HG03575 (cell line): Measurements from ENCODE around the gene NFATC2.
"Not testable (repeated sequence)": the region's sequence is repeated elsewhere in the genome, so short reads cannot be mapped to it uniquely, and the experiment has no call there.

Experiments
- ATAC-seq: cut with Tn5 transposase; IDR thresholded peaks from one replicate; pipeline ENCODE4 v1.9.1; 2021; ENCODE audit not compliant: unreplicated experiment, insufficient number of reproducible peaks, low FRiP score; ENCODE audit errors: extremely low read depth

Gene NFATC2

GRCh38 chr20:51360451-51361201, 181.9 kb downstream of the NFATC2 start:
- no peak for ATAC-seq

DNA sequence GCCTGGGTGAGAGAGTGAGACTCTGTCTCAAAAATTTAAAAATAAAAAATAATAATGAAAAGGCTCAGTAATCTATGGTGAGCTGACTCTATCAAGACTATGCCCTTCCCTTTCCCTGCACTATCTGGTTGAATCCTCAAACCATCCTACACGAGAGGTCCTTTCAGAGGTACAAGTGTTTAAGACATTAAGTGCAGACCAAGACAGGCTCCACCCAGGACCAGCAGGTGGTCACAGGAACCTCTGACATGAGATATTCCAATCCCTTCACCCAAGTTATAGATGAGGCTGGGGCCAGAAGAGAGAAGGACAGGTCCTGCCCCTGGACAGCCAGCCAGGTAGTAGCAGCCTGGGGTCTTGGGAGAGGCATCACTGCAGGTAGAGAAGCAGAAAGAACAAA, 182.6 kb downstream of the NFATC2 start:
- no peak for ATAC-seq

DNA sequence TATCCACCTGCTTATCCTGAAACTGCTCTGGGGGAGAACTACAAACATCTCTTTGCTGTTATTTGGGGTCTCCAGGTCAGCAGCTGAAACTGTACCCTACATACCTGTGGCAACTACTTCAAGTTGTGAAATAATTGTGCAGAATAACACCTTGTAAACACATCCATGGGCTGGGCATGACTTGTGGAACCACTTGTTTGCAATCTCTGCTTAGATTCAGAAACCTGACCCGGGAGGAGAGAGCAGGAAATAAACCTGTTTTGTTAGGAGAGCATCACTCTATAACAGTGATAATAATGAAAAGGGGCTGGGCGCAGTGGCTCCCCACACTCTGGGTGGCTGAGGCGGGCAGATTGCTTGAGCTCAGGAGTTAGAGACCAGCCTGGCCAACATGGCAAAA, 183.1 kb downstream of the NFATC2 start:
- no peak for ATAC-seq

DNA sequence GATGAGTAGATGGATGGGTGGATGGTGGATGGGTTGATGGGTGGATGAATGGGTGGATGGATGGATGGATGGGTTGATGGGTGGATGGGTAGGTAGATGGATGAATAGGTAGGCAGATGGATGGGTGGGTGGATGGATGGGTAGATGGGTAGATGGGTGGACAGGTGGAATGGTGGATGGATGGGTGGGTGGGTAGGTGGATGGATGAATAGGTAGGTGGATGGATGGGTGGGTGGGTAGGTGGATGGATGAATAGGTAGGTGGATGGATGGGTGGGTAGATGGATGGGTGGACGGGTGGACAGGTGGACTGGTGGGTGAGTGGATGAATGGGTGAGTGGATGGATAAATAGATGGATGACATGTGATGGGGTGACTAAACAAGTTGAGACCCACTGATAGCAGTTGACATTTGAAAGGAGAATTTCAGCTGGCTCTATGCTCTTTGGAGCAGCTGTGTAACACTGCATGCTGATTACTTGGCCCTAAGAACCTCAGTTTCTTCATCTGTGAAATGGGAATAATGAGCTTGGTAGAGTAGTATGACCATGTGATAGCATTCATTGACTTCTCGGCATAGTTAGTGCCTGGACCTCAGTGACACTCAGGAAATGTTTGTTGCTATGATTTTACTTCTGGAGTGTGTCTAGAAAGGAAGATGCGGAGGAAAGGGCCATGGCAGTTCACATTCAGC, 184.3 kb downstream of the NFATC2 start:
- no peak for ATAC-seq

GRCh38 chr20:51357543-51357942, 185.0 kb downstream of the NFATC2 start:
- no peak for ATAC-seq

GRCh38 chr20:51356871-51357270, 185.6 kb downstream of the NFATC2 start:
- no peak for ATAC-seq

GRCh38 chr20:51354769-51355319, 187.7 kb downstream of the NFATC2 start:
- no peak for ATAC-seq

GRCh38 chr20:51354191-51354768, 188.2 kb downstream of the NFATC2 start:
- no peak for ATAC-seq

GRCh38 chr20:51353491-51353890, 189.0 kb downstream of the NFATC2 start:
- ATAC-seq: no peak

DNA sequence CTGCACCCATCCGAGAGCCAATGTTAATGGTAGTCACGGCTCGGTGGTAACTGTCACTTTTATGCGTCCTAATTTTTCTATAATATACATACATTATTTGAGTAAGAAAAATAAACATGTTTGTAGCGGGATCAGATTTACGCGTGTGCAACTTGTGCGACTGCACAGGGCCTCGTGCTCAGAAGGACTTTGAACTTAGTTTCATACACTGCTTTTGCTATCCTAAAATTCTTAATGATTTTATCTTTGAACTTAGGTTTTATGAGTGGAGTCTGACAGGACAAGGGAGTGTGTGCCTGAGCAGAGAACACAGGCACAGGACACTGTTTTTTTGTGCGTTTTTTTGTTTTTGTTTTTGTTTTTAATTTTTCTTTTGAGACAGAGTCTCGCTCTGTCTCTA, 189.7 kb downstream of the NFATC2 start:
- no peak for ATAC-seq

GRCh38 chr20:51350941-51351631, 191.4 kb downstream of the NFATC2 start:
- ATAC-seq: no peak

DNA sequence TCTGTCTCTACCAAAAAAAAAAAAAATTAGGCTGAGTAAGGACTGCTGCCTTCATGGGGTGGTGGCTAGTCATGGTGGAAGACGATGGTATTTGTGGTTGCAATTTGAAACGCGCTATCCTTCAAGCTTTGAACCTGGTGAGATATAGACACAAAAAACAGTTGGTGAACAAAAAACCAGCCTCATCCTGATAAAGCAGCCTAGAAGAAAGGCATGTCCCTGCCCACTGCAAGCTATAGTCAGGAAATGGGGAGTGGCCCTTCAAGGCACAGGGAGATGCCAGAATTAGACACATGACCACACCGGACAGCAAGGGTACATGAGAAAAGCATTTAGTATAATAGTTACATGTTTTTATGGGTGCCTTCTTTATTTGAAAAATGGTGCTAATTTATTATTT, 193.6 kb downstream of the NFATC2 start:
- ATAC-seq: no peak

DNA sequence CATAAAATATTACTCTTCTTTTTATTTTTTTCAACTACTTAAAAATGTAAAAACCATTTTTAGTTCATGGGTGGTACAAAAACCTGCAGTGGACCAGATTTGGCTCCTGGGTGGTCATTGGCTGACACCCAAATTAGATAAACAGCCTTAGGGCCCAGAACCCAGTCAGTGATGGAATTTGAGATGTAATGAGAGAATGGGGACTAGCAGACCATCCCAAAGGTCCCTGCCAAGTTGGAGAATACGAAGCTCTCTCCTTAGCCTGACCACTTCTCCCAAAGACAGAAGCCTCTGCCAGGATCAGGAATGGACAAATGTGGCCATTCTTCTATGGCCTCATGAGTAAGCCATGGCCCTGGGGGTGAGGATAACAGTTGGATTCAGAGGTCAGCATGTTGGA, 194.7 kb downstream of the NFATC2 start:
- ATAC-seq: no peak

DNA sequence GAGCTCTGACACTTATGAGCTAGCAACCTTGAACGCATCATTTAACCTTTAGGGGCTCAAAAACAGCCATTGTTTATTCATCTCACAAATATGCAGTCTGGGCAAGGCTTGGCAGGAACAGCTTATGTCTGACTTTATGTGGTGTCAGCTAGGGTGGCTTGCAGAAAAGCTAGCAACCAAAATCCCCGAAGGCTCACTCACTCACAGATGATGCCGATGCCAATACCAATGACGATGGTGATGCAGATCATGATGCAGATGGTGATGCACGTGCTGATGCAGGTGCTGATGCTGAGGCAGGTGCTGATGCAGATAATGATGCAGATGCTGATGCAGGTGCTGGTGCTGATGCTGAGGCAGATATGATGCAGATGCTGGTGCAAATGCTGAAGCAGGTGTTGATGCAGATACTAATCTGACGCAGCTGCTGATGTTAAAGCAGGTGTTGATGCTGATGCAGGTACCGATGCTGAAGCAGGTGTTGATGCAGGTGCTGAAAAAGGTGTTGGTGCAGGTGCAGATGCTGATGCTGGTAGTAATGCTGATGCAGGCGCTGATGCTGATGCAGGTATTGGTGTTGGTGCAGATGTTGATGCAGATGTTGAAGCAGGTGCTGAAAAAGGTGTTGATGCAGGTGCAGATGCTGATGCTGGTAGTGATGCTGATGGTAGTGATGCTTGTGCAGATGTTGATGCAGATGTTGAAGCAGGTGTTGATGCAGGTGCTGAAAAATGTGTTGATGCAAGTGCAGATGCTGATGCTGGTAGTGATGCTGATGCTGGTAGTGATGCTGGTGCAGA, 195.6 kb downstream of the NFATC2 start:
- ATAC-seq: no peak

- no peak for ATAC-seq
Measured at GRCh38 chr20:51345601-51346101, 196.9 kb downstream of the NFATC2 start.

GRCh38 chr20:51343802-51344201, 198.7 kb downstream of the NFATC2 start:
- not testable (repeated sequence) for ATAC-seq

- no peak for ATAC-seq
Measured at GRCh38 chr20:51342510-51343236, 199.8 kb downstream of the NFATC2 start.

DNA sequence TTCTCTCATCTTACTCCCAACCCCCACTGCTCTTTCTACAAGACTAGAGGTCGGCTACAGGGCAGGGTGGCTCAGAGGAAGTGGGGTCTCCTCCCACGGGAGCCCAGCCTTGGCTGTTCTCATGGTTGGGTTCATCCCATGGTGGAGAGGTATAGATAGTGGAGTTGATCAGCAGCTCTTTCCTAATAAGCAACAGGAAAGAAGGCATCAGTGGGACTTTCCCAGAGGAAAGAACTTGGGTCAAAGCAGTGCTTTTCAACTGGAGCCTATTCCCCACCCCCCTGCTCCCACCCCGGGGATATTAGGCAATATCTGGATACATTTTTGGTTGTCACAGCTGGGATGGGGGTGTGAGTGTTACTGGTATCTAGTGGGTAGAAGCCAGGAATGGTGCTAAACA, 200.9 kb downstream of the NFATC2 start:
- no peak for ATAC-seq
